ENCODE measurements around the gene SRI.
"Not testable (repeated sequence)": the region's sequence is repeated elsewhere in the genome, so short reads cannot be mapped to it uniquely, and the experiment has no call there.

The SRI gene, protein sequence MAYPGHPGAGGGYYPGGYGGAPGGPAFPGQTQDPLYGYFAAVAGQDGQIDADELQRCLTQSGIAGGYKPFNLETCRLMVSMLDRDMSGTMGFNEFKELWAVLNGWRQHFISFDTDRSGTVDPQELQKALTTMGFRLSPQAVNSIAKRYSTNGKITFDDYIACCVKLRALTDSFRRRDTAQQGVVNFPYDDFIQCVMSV

DNA sequence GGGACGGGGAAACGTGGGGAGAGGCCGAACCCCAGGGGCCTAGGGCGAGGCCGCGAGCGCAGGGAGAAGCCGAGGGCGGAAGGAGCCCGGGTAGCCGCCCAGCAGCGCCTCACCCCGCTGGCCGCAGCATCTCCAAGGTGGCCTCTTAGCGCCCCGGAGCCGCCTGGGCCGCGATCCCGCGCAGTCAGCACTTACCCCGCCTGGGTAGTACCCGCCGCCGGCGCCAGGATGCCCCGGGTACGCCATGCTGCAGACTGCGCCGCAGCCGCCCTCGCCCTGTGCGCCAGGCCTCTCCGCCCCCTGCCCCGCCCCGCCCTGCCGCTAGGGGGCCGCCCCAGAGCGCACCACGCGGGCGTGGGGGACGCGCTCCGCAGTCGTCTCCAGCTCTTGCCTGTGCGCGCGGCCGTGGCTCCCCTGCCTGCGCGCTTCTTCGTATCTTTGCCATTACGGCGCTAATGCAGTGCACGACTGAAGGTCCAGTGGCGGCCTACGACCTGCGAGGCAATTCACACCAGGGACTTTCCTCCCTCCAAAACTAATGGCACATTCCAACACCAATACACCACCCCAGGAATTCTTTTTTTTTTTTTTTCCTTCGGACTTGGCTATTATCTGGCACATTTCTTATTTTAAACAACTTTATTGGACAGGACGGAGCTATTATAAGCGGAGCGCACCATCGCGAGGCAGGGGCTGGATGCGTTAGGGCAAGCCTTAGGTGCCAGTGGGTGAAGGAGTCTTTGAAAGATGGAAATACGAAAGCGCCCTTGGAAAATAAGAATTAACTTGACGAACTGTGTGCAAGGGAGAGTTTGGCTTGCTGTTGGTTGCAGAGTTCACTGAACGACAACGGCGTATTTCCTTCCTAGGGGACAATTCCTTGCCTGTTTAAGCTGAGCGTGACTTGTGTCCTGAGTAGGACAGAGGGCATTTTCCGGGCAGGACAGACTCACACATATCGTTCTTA is at the start of gene SRI:
Gene SRI (minus strand): TSS at position 258 of the 967 bp plus-strand sequence. CDS start 12 bp downstream, at position 246.
- DNase-seq (ENCODE audit: low spot score): peak; percentile 87

DNA sequence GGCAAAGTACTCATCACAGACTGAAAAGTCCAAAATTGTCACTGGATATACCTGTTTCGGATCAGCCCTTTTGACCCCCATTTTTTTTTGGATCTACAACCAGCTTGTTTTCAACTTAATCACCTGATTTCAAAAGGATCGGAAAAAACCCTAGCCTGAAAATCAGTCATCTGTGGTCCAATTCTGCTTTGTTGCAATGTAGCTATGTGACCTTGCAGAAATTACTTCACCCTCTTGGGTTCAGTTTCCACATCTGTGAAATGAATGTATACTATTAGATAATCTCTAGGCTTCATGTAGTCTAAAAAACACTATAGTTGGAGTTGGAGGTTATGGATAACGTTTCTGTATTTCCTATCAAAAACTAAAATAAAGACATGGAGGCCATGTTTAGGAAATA is 49.7 kb upstream of the SRI start:
- DNase-seq (ENCODE audit: low spot score): no peak

DNA sequence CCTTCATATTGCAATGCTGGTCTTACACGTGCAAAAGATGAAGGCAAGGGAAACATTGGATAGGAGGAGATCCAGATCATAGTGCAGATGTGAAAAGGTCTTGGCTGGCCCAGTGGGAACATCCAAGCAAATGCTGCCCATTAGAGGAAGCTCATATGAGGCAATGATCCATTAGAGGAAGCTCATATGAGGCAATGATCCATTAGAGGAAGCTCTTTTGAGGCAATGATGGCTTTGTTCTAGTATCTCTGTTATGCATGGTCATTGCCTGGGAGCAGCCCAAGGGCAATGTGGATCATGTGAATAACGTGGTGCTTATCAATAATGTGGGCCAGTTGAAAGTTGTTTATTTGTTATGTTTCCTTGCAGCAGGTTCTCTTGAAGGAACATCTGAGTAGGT is 49.0 kb upstream of the SRI start:
- DNase-seq (ENCODE audit: low spot score): no peak

DNA sequence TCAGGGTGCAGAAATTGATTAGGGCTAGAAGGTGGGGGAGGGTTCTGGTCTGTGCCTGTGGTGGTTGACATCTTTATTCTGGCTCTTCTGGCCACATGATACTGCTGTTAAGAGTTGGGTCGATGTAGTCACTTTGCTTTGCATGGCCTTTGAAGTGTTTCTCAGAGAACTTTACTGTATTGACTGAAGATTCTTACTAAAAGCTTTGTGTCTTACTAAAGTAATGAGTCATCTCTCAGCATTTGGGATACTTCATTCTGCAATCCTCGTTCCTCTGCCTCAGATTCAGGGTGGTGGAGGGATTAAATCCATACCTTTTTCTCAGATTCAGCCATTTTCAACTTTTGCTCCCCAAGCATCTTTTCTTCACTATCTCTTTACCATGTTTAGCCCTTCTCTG is 48.2 kb upstream of the SRI start:
- DNase-seq (ENCODE audit: low spot score): no peak

DNA sequence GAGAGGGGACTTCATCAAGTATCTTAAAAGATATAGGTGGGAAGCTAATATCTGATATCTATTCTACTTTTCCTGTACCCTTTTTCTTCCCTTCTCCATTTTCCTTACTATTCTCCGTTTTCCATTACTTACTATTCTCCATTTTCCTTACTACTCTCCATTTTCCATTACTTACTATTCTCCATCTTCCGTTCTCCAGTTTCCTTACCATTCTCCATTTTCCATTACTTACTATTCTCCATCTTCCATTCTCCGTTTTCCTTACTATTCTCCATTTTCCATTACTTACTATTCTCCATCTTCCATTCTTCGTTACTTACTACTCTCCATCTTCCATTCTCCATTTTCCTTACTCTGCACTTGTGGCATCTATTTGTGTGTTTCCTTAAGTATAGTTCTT is 47.6 kb upstream of the SRI start:
- no peak for DNase-seq (ENCODE audit: low spot score)

DNA sequence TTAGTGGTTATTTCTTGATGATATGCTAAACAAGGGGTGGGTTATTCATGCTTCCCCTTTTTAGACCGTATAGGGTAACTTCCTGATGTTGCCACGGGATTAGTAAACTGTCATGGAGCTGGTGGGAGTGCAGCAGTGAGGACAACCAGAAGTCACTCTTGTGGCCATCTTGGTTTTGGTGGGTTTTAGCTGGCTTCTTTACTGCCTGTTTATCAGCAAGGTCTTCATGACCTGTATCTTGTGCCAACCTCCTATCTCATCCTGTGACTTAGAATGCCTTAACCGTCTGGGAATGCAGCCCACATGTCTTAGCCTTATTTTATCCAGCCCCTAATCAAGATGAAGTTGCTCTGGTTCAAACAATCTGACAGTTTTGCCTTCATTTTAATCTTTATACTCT is 45.1 kb upstream of the SRI start:
- DNase-seq (ENCODE audit: low spot score): not testable (repeated sequence)

DNA sequence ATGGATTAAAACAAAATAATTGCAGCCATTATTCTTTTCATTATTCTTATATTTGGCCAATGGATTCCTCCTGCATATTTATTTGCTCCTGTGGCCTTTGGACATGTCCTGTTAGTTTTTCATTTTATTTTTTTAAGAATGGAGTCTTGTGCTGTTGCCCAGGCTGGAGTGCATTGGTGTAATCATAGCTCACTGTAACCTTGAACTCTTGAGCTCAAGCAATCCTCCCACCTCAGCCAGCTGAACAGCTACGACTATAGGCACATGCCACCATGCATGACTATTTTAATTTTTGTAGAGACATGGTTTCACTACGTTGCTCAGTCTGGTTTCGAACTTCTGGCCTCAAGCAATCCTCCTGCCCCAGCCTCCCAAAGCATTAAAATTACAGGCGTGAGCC is 42.7 kb upstream of the SRI start:
- DNase-seq (ENCODE audit: low spot score): no peak

DNA sequence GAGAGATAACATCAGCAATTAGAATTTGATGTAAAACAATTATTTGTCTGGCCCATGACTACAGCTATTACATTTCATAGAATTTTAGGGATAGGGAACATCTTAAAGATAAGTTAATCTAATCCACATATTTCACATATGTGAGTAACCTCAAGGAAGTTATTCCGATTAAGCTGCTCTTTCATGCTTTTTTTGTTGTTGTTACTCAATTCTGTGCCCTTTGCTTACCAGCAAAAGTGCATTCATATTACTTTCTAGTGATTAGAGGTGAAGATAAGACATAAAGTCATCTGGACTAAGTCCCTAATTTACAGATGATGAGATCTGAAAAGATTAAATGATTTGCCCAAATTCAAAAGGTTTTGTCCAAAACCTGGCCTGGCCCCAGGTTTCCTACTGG is 40.9 kb upstream of the SRI start:
- DNase-seq (ENCODE audit: low spot score): no peak

DNA sequence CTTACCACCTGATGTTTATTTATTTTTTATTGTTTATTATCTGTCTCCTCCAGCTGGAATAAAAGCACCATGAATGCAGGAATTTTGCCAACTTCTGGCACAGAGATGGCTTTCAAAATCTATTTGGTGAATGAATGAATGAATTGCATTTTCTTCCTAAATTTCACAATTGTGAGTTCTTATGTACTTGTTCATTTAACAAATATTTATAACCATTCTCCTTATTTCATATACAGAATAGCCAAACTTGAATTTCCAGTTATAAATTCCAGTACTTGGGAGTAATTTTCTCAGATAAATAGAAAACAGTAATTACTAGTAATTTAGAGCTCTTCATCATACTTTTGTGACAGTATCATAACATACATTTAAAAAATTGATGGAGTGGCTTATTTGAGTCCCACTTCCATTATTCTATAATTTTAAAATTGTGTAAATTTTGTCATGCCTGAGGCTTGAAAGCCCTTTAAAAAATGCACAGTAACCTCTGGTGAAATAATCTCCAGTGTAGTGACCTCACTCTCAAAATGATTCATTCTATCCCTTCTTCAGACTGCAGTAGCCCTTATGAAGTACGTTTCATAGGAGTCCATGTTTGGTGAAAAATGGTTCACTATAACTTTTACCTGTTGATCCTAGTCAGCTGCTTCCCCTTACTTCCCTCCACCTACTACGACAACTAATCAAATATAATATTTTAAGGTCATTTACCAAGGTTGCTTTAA is 40.0 kb upstream of the SRI start:
- no peak for DNase-seq (ENCODE audit: low spot score)

DNA sequence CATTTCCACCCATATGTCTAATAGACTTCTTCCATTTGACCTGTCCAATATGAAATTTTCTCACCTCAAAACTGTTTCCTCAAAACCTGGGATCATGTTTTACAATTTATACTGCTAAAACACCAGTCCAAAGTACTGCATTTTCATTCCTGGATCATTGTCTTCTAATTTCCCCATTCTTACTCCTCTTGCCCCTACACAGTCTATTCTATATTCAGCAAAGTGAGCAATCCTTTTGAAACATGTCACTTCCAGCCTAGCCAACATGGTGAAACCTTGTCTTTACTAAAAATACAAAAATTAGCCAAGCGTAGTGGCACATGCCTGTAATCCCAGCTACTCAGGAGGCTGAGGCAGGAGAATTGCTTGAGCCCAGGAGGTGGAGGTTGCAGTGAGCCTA is 38.5 kb upstream of the SRI start:
- DNase-seq (ENCODE audit: low spot score): not testable (repeated sequence)

DNA sequence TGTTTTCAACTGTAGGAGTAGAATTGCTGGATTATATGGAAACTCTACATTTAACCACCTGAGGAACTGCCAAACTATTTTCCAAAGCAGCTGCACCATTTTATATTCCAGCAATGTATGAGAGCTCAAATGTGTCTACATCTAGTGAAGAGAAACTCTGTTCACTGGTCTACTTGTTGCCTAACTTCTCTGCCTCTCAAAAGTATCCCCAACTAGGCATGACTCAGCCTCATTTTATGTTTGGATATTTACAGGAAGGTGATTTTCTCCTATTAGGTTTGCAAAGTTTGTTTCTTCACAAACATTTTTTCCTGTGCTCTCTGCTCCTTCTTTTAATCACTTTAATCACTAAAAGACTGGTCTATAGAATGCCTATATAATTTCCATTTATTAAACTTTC is 37.1 kb upstream of the SRI start:
- no peak for DNase-seq (ENCODE audit: low spot score)

DNA sequence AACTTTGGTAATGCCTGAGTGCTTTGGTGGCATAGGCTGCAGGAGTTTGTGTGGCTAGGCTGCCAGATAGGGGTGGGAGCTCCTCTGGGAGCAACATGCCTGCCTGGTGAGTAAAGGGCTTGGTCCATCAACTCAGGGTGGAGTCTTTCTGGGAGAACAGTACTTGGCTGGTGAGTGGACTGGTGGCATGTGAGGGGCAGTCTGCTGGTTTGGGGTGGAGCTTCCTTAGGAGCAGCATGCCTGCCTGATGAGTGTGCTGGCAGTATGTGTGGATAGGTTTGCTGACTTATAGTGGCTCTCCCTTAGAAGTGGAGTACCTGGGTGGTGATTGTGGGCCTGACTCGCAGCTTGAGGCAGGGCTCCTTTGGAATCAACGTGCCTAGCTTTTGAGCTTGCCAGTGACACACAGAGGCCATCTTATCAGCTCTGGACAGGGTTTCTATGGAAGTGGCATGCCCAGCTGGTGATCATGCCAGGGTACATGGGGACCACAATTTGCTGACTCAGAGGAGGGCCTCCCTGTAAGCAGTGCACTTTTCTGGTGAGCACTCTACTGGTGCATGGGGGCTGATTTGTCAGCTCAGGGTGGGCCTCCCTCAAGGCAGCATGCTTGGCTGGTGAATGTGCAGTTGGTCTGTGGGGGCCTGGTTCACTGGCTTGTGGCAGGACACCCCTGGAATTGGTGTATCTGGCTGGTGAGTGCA is 35.0 kb upstream of the SRI start:
- DNase-seq (ENCODE audit: low spot score): no peak

DNA sequence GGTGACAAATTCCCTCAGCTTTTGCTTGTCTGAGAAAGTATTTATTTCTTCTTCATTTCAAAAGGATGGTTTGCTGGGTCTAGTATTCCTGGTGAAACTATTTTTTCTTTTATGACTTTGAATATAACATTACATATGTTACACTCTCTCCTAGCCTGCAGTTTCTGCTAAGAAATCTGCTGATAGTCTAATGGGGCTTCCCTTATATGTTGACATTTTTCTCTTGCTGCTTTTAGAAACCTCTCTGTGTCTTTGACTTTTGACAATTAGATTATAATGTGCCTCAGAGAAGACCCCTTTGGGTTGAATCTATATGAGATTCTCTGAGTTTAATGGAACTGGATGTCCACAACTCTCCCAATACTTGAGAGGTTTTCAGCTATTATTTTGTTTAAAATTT is 33.8 kb upstream of the SRI start:
- DNase-seq (ENCODE audit: low spot score): no peak

DNA sequence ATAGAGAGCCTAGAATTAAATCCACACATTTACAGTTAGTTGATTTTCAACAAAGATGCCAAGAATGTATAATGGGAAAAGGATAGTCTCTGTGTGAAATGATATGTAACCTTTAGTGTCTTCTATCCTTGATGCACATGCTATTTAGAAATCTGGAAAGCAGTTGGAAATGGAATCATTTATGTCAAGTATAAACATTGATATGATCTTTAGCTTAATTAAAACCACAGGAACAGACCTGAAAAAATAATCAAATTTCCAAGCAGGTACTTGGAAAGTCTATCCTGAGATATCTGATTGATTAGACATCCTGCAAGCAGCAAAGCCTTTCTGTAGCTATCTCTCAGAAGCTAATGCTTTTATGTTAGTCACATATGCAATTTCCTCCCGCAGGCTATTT is 24.4 kb upstream of the SRI start:
- no peak for DNase-seq (ENCODE audit: low spot score)

DNA sequence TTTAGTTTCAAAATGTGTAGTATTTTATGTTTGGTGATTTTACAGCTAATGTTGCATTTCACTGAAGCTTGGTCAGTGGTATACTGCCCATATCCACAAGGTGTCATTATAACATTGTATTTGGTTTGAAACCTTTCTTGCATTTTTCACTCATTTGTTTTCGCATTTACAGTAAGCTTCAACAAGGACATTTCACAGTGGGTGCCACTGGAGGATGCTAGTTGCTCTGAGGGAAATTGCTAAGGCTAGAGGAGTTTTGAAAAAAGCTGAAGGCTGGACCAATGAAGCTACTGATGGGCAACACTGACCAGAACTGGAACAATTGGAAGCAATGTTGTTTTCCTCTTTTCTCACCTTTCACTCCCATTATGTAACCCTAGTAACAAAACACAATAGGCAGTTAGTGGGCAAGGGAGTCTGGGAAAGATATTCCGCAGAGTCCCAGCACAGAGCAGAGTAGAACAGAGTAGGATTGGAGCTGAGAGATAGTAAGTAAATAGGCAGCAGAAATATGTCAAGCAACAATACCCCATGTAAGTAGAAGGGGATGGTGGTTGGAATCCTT is 23.6 kb upstream of the SRI start:
- peak; percentile 9 for DNase-seq (ENCODE audit: low spot score)

DNA sequence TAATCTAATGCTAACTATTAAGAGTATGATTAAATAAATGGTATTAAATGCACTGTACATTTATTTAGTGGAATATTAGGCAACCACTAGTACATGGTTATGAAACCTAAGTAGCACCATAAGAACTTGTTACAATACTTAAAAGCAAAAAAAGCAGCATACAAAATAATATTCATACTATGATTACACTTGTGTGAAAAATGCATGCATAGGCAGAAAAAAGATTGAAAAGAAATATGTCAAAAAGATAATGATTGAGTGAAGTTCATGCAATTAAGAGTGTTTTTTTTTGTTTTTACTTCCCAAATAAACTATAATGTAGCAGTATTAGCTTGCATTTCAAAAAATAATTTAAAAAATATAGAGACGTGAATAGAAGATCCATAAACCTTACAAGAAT is 20.0 kb upstream of the SRI start:
- no peak for DNase-seq (ENCODE audit: low spot score)

DNA sequence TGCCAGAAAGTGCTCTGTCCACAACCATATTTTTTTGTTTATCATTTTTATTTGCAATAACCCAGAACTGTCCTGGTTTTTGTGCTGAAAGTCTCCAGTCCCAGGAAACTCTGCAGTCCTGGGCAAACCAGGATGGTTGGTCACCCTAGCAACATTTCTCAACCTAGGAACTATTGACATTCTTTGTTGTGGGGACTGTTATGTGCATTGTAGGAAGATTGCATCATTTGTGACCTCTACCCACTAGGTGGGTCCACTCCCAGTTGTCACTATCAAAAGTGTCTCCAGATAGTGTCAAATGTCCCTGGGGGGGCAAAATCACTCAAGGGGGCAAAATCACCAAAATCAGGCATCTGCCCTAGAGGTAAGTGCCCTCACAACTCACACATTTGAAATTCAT is 14.0 kb upstream of the SRI start:
- DNase-seq (ENCODE audit: low spot score): no peak

DNA sequence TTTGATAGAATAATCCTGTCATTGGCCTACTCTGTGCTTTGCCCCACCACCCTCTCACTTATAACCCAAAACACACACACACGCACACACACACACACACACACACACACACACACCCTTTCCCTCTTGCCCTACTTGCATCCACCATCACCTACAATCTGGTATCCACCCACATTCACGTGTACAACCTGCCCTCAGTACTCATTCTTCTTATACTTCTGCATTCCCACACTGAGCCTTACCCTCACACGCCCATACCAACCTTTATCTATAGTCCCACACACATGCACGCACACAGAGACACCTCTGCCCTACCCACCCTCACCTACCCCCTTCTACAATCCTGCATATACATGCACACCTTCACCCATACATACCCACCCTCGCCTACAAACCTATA is 10.8 kb upstream of the SRI start:
- DNase-seq (ENCODE audit: low spot score): no peak

DNA sequence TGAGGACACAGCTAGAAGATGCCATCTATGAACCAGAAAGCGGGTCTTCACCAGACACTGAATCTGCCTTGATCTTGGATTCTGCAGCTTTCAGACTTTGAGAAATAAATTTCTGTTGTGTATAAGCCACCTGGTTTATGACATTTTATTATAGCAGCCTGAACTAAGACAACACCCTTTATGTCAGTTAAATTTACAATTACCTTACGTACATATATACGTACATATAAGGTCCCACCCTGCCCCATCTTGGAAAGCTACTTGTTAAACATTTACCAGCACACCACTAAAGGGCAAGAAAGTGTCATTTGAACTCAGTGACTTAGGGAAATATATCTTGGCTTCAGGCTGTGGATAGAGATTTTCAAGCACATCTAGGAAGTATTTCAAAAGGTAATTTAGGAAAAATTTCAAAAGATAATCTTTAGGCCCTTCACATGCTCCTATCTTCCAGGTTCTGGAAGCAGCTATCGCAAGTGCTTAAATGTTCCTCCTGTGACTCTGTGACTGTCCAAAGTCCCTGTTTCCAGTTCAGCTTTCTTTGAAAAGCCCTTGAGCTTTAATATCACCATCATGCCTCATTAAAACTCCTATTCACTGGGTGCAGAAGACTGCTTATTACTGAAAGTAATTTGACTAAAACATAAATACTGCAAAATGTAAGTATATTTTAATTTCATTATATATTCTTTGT is 9.6 kb upstream of the SRI start:
- DNase-seq (ENCODE audit: low spot score): no peak

DNA sequence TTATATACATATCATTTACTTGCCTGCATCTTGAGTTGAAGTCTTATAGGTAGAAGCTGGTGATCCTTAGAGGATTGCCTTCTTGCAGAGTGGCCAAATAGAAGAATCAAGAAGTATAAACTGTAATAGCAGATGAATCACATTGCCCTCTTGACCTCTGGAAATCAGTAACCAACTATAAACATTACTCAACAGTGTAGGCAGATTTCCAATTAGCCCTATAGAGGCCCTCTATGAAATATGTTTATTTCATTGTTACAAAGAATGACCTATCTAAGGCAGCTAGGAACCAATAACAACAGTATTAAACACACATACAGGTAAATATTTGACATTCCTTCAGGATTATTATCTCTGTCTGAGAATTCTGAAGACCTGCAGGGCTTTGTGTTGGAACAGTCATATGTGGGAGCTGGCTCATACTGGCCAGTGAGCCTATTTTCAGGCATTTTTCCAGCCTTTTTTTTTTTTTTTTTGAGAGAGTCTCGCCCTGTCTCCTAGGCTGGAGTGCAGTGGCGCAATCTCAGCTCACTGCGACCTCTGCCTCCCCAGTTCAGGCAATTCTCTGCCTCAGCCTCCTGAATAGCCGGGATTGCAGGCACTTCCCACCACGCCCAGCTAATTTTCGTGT is 7.2 kb upstream of the SRI start:
- DNase-seq (ENCODE audit: low spot score): no peak

DNA sequence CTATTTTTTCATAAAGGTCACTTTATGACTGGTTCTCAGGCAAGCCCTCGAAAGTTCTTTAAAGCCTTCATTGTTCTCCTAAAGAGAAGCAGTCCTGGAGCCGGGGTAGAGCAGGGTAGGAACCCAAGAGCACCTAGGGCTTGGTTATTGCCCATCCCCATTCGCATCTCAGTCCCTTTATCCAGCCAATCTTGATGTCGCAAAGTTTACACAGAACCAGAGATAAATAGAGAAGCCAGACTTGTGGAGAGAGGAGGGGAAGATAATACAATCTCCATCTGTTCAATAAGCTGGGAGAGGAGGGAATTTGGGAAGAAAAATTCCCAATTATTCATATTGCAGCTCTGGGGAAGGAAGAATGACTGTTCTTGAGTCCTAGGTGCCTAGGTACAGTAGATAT is 6.4 kb upstream of the SRI start:
- DNase-seq (ENCODE audit: low spot score): no peak

Data from activated CD4-positive, alpha-beta T cell treated with anti-CD3 and anti-CD28 coated beads, Interleukin-2, Interleukin-4, amounts not matched to agents 100 ng/mL and 50 ng/mL, durations not matched to agents 16 hours and 8 hours (primary cell).